B cell (primary cell): Measurements from ENCODE around the gene PLCG1. TPM values are rescaled to one million over a fixed set of nuclear protein-coding genes. Genes with fewer than 3 reads are reported as not detected.

ENCODE experiments used
- ATAC-seq: fragments of 200-7000 bp; cut with Tn5 transposase; one replicate; pipeline ENCODE4 v1.10.0; 2021; ENCODE audit warnings: low read depth, mild to moderate bottlenecking, moderate number of reproducible peaks, moderate library complexity
- CTCF ChIA-PET: fragments of 350-600 bp; sonication (Branson Sonifier 250); formaldehyde crosslinking; loops from one replicate; lab custom pipeline; 2021; ENCODE audit warnings: antibody characterized with exemption, inconsistent platforms; lab: Charles Lee
- POLR2A ChIA-PET: fragments of 350-600 bp; sonication (Branson Sonifier 250); formaldehyde crosslinking; loops from one replicate; lab custom pipeline; 2021; ENCODE audit warnings: antibody characterized with exemption; lab: Charles Lee
- DNase-seq: peaks from one replicate; pipeline ENCODE4 v3.0.0; 2013
- H2AFZ ChIP-seq: 2 replicates; pipeline ENCODE4 v1.6.1; 2012; ENCODE audit warnings: mild to moderate bottlenecking, low read depth, low read length; ENCODE audit not compliant: insufficient read depth, poor library complexity, severe bottlenecking
- H3K27ac ChIP-seq, 2 donors: 1 replicate in 1 of 2; 2 replicates in 1 of 2; pipeline ENCODE4 v1.5.1; 2012 to 2013; ENCODE audit warnings: low read length in 2 of 2, mild to moderate bottlenecking in 2 of 2, moderate library complexity in 1 of 2
- H3K27me3 ChIP-seq, 4 experiments: fragments of 200-600 bp in 1 of 4; sonication (generic) in 1 of 4; replicated peaks in 1 of 4; 1 replicate in 2 of 4; 2 replicates in 2 of 4; pipeline versions ENCODE4 v1.6.1 to v1.7.0; 2013 to 2016; ENCODE audit warnings: low read length in 3 of 4, mild to moderate bottlenecking in 2 of 4, mixed read lengths in 1 of 4, moderate library complexity in 1 of 4; ENCODE audit not compliant: insufficient read depth in 4 of 4, control insufficient read depth in 3 of 4; ENCODE audit errors: control extremely low read depth in 1 of 4
- H3K36me3 ChIP-seq, 2 experiments: replicated peaks in 1 of 2; 1 replicate in 1 of 2; 2 replicates in 1 of 2; pipeline versions ENCODE4 v1.6.1 to v1.7.1; 2013; ENCODE audit warnings: low read length in 1 of 2; ENCODE audit not compliant: insufficient read depth in 2 of 2, control insufficient read depth in 1 of 2; ENCODE audit errors: control extremely low read depth in 1 of 2, extremely low read depth in 1 of 2
- H3K4me1 ChIP-seq, 2 donors: fragments of 200-600 bp in 1 of 2; sonication (generic) in 1 of 2; 1 replicate in 1 of 2; 2 replicates in 1 of 2; pipeline versions ENCODE4 v1.5.1 to v1.6.1; 2013 to 2017; ENCODE audit warnings: low read length in 2 of 2; ENCODE audit not compliant: control insufficient read depth in 2 of 2, insufficient read depth in 2 of 2
- H3K4me2 ChIP-seq: replicated peaks from 2 replicates; pipeline ENCODE3; 2012; ENCODE audit warnings: mild to moderate bottlenecking, low read depth, low read length; ENCODE audit not compliant: poor library complexity, severe bottlenecking
- H3K4me3 ChIP-seq, 5 experiments: fragments of 200-600 bp in 1 of 5; sonication (generic) in 1 of 5; 1 replicate in 3 of 5; 2 replicates in 2 of 5; pipeline versions ENCODE4 v1.5.1 to v1.7.0; 2011 to 2016; ENCODE audit warnings: low read length in 4 of 5, mild to moderate bottlenecking in 4 of 5, low read depth in 2 of 5, control low read depth in 1 of 5, moderate library complexity in 1 of 5; ENCODE audit not compliant: insufficient read depth in 1 of 5; ENCODE audit errors: control extremely low read depth in 1 of 5, extremely low read depth in 1 of 5
- H3K79me2 ChIP-seq: fragments of 200-600 bp; sonication (generic); one replicate; pipeline ENCODE4 v1.6.0; 2016; ENCODE audit warnings: low read length; ENCODE audit not compliant: control insufficient read depth, insufficient read depth
- H3K9ac ChIP-seq: fragments of 200-600 bp; sonication (generic); 2 replicates; pipeline ENCODE4 v1.6.1; 2017; ENCODE audit warnings: mild to moderate bottlenecking, low read length, moderate library complexity
- H3K9me3 ChIP-seq, 3 donors: one replicate each; pipeline versions ENCODE4 v1.6.1 to v1.7.1; 2013; ENCODE audit warnings: low read length in 2 of 3; ENCODE audit not compliant: control insufficient read depth in 2 of 3, insufficient read depth in 1 of 3; ENCODE audit errors: control extremely low read depth in 1 of 3
- H4K20me1 ChIP-seq: 2 replicates; pipeline ENCODE4 v1.6.0; 2012; ENCODE audit warnings: mild to moderate bottlenecking, low read length; ENCODE audit not compliant: insufficient read depth, control insufficient read depth, poor library complexity, severe bottlenecking
- H3K27ac Mint-ChIP-seq: one replicate; pipeline ENCODE4 v1.8.0; 2021; ENCODE audit warnings: mixed read lengths
- H3K27me3 Mint-ChIP-seq: one replicate; pipeline ENCODE4 v1.8.0; 2021; ENCODE audit warnings: mixed read lengths
- H3K4me1 Mint-ChIP-seq: one replicate; pipeline ENCODE4 v1.8.0; 2021; ENCODE audit warnings: mixed read lengths
- H3K4me3 Mint-ChIP-seq: one replicate; pipeline ENCODE4 v1.8.0; 2021; ENCODE audit warnings: mixed read lengths
- H3K9me3 Mint-ChIP-seq: one replicate; pipeline ENCODE4 v1.8.0; 2022; ENCODE audit warnings: mixed read lengths; ENCODE audit not compliant: insufficient read depth
- CTCF ChIP-seq: fragments of 200-600 bp; IDR thresholded peaks from one replicate; pipeline ENCODE4 v1.8.0; 2022; ENCODE audit warnings: antibody characterized with exemption, mild to moderate bottlenecking
- EZH2 ChIP-seq: IDR thresholded peaks from 2 replicates; pipeline ENCODE4 v1.6.1; 2012; ENCODE audit warnings: borderline replicate concordance, low read depth, mild to moderate bottlenecking, moderate library complexity, low read length; ENCODE audit not compliant: insufficient read depth, poor library complexity, severe bottlenecking
- WGBS: methylation state at CpG from one replicate; pipeline ENCODE4 v1.1.5; 2013; ENCODE audit warnings: missing lambda C conversion rate; ENCODE audit not compliant: insufficient coverage; 5-methylcytosine and 5-hydroxymethylcytosine counted together
- intact Hi-C: fragments of 100-400 bp; cut with micrococcal nuclease; formaldehyde crosslinking; loops from one replicate; pipeline ENCODE4 v1.10.0; 2022
- polyA plus RNA-seq: library from polyadenylated mRNA; depleted of rRNA; stranded (reverse); fragments of >200 nt; gene quantifications from 2 replicates; pipeline ENCODE4 v1.2.3, GENCODE V29; 2012
- total RNA-seq, 2 donors: library from RNA; stranded (reverse); fragments of 120-200 nt in 1 of 2; gene quantifications; 1 replicate in 1 of 2; 2 replicates in 1 of 2; pipeline versions ENCODE4 v1.2.3 to v1.2.4, GENCODE V29; 2013 to 2022

Gene PLCG1
- total and polyA plus RNA-seq, 2 donors (not counting 1 experiment from before 2014, with no cell fraction given) = 98.7 to 101 TPM

- H3K4me2 ChIP-seq = no peak overlapping the region
- TF ChIP-seq CTCF (no peak), EZH2 (no peak)
- Mint-ChIP-seq H3K4me3 (no peak overlapping the region), H3K9me3 (peaks cover 3% of the 10 kb centered on the region), H3K27me3 (no peaks in the 10 kb centered on the region), H3K4me1 (no peaks in the 10 kb centered on the region), H3K27ac (no peak overlapping the region)
- H3K9me3 ChIP-seq = peaks cover 0 to 17% (median 12%) of the 10 kb centered on the region in 3 donors
- no peak overlapping the region for H3K9ac ChIP-seq
- H3K79me2 ChIP-seq = no peaks in the 10 kb centered on the region
- over 99% methylated on average over 8 of the region's 8 CpGs for WGBS
- H3K27ac ChIP-seq = no peak overlapping the region
- H4K20me1 ChIP-seq = no peaks in the 10 kb centered on the region
- H3K36me3 ChIP-seq = peaks cover 0 to 10% of the 10 kb centered on the region in 2 experiments
- H3K4me3 ChIP-seq = no peak overlapping the region
- intact Hi-C loops = no loop called here
- CTCF ChIA-PET = interaction anchor here (1.7 kb wide), 1 partner anchor 12 kb away, joined by 4 read pairs; no protein-coding TSS in a partner anchor
- DNase-seq (no peak), ATAC-seq (no peak)
- no peaks in the 10 kb centered on the region for H3K4me1 ChIP-seq
- no peak overlapping the region for H2AFZ ChIP-seq
- no peaks in the 10 kb centered on the region for H3K27me3 ChIP-seq
- POLR2A ChIA-PET = no interaction called here
Measured at GRCh38 chr20:41201760-41202159, 64.4 kb downstream of the PLCG1 start.

GRCh38 chr20:41202426-41202825 is 65.1 kb downstream of the PLCG1 start:
- H3K27me3 ChIP-seq = no peaks in the 10 kb centered on the region
- H3K9ac ChIP-seq = no peak overlapping the region
- no peak for TF ChIP-seq CTCF
- Mint-ChIP-seq H3K4me1 (no peaks in the 10 kb centered on the region), H3K27me3 (no peaks in the 10 kb centered on the region), H3K4me3 (no peak overlapping the region), H3K9me3 (peaks cover 3% of the 10 kb centered on the region), H3K27ac (no peak overlapping the region)
- H3K36me3 ChIP-seq = peaks cover 0 to 10% of the 10 kb centered on the region in 2 experiments
- H3K4me1 ChIP-seq = no peaks in the 10 kb centered on the region
- H3K4me3 ChIP-seq = no peak overlapping the region
- peaks cover 0 to 17% (median 12%) of the 10 kb centered on the region in 3 donors for H3K9me3 ChIP-seq
- H3K27ac ChIP-seq = no peak overlapping the region
- ChIA-PET POLR2A (no interaction called here), CTCF (interaction anchor here (0.9 kb wide), 1 partner anchor 30 kb away, joined by 3 read pairs; no protein-coding TSS in a partner anchor)
- DNase-seq (no peak), ATAC-seq (no peak)
- H3K4me2 ChIP-seq = no peak overlapping the region
- H4K20me1 ChIP-seq = no peaks in the 10 kb centered on the region
- H2AFZ ChIP-seq = no peak overlapping the region
- intact Hi-C loops = no loop called here
- no peaks in the 10 kb centered on the region for H3K79me2 ChIP-seq
- 97% methylated on average over 10 of the region's 10 CpGs for WGBS
